Muscle layer of duodenum (tissue), 2 donors: ENCODE data around the gene EXOC4.
"Not testable (repeated sequence)": the region's sequence is repeated elsewhere in the genome, so short reads cannot be mapped to it uniquely, and the experiment has no call there.

ENCODE experiments used
- H3K27ac ChIP-seq: one replicate; pipeline ENCODE4 v1.7.0; 2013; ENCODE audit warnings: mild to moderate bottlenecking, low read length
- H3K27me3 ChIP-seq: one replicate; pipeline ENCODE4 v1.7.0; 2013; ENCODE audit warnings: low read depth, mild to moderate bottlenecking, control low read depth, low read length
- H3K36me3 ChIP-seq, 2 donors: one replicate each; pipeline ENCODE4 v1.7.0; 2013; ENCODE audit warnings: low read length in 2 of 2, control low read depth in 1 of 2, mild to moderate bottlenecking in 1 of 2; ENCODE audit not compliant: insufficient read depth in 2 of 2, control insufficient read depth in 1 of 2
- H3K4me1 ChIP-seq, 2 donors: one replicate each; pipeline ENCODE4 v1.7.0; 2013; ENCODE audit warnings: low read length in 2 of 2, mild to moderate bottlenecking in 2 of 2, control low read depth in 1 of 2, moderate library complexity in 1 of 2; ENCODE audit not compliant: insufficient read depth in 2 of 2, control insufficient read depth in 1 of 2
- H3K4me3 ChIP-seq, 2 donors: one replicate each; pipeline ENCODE4 v1.7.0; 2013; ENCODE audit warnings: low read length in 2 of 2, low read depth in 1 of 2, mild to moderate bottlenecking in 1 of 2
- H3K9me3 ChIP-seq, 2 donors: one replicate each; pipeline ENCODE4 v1.7.0; 2013; ENCODE audit warnings: low read length in 2 of 2, control low read depth in 1 of 2, mild to moderate bottlenecking in 1 of 2; ENCODE audit not compliant: control insufficient read depth in 1 of 2
- donor health status: healthy.

Gene EXOC4

GRCh38 chr7:133625046-133625445 lies 372.2 kb downstream of the EXOC4 start:
- H3K27ac ChIP-seq: no peak overlapping the region
- no peaks in the 10 kb centered on the region for H3K27me3 ChIP-seq
- no peak overlapping the region for H3K4me3 ChIP-seq
- no peaks in the 10 kb centered on the region for H3K9me3 ChIP-seq
- no peaks in the 10 kb centered on the region for H3K4me1 ChIP-seq
- H3K36me3 ChIP-seq: peaks cover 0 to 1% of the 10 kb centered on the region in 2 donors

- no peaks in the 10 kb centered on the region for H3K27me3 ChIP-seq
- H3K4me1 ChIP-seq: no peaks in the 10 kb centered on the region
- no peaks in the 10 kb centered on the region for H3K9me3 ChIP-seq
- peaks cover 0 to 15% of the 10 kb centered on the region in 2 donors for H3K36me3 ChIP-seq
- no peak overlapping the region for H3K27ac ChIP-seq
- no peak overlapping the region for H3K4me3 ChIP-seq
These were observed 376.8 kb downstream of the EXOC4 start for GRCh38 chr7:133629701-133630100.

- no peaks in the 10 kb centered on the region for H3K4me1 ChIP-seq
- H3K27me3 ChIP-seq: no peaks in the 10 kb centered on the region
- H3K4me3 ChIP-seq: no peak overlapping the region
- peaks cover 0 to 15% of the 10 kb centered on the region in 2 donors for H3K36me3 ChIP-seq
- H3K9me3 ChIP-seq: no peaks in the 10 kb centered on the region
- no peak overlapping the region for H3K27ac ChIP-seq
These were observed 380.2 kb downstream of the EXOC4 start for GRCh38 chr7:133633055-133633454.

- Histone ChIP-seq H3K27ac (no peak overlapping the region), H3K36me3 (peaks cover 0 to 8% of the 10 kb centered on the region in 2 donors), H3K4me3 (no peak overlapping the region), H3K4me1 (no peaks in the 10 kb centered on the region), H3K27me3 (no peaks in the 10 kb centered on the region), H3K9me3 (no peaks in the 10 kb centered on the region)
These were observed 382.7 kb downstream of the EXOC4 start for GRCh38 chr7:133635541-133635940.

GRCh38 chr7:133638857-133639256 lies 386.0 kb downstream of the EXOC4 start:
- Histone ChIP-seq H3K9me3 (peaks cover 0 to 4% of the 10 kb centered on the region in 2 donors), H3K4me3 (no peak overlapping the region)

GRCh38 chr7:133641436-133641835 lies 388.6 kb downstream of the EXOC4 start:
- H3K9me3 ChIP-seq: peaks cover 0 to 4% of the 10 kb centered on the region in 2 donors
- H3K27ac ChIP-seq: no peak overlapping the region
- H3K4me3 ChIP-seq: no peak overlapping the region
- peaks cover 0 to 2% of the 10 kb centered on the region in 2 donors for H3K4me1 ChIP-seq
- H3K36me3 ChIP-seq: no peaks in the 10 kb centered on the region
- H3K27me3 ChIP-seq: no peaks in the 10 kb centered on the region

More at GRCh38 chr7:133638857-133639256, 386.0 kb downstream of the EXOC4 start:
- Histone ChIP-seq H3K4me1 (no peaks in the 10 kb centered on the region), H3K27me3 (no peaks in the 10 kb centered on the region), H3K36me3 (no peaks in the 10 kb centered on the region), H3K27ac (no peak overlapping the region)

GRCh38 chr7:133642907-133643306 lies 390.0 kb downstream of the EXOC4 start:
- Histone ChIP-seq H3K36me3 (no peaks in the 10 kb centered on the region), H3K27ac (no peak overlapping the region), H3K27me3 (no peaks in the 10 kb centered on the region), H3K9me3 (peaks cover 0 to 4% of the 10 kb centered on the region in 2 donors), H3K4me1 (peaks cover 0 to 8% of the 10 kb centered on the region in 2 donors), H3K4me3 (no peak overlapping the region)

GRCh38 chr7:133643652-133644051 lies 390.8 kb downstream of the EXOC4 start:
- not testable (repeated sequence) for H3K4me3 ChIP-seq, H3K27ac ChIP-seq, H3K27me3 ChIP-seq, H3K36me3 ChIP-seq, H3K9me3 ChIP-seq
- H3K4me1 ChIP-seq: peaks cover 0 to 11% of the 10 kb centered on the region in 2 donors

- peaks cover 0 to 4% of the 10 kb centered on the region in 2 donors for H3K9me3 ChIP-seq
- no peak overlapping the region for H3K27ac ChIP-seq
- H3K4me3 ChIP-seq: no peak overlapping the region
- H3K27me3 ChIP-seq: no peaks in the 10 kb centered on the region
- no peaks in the 10 kb centered on the region for H3K36me3 ChIP-seq
- peaks cover 0 to 11% of the 10 kb centered on the region in 2 donors for H3K4me1 ChIP-seq
These were observed 393.1 kb downstream of the EXOC4 start for GRCh38 chr7:133645884-133646391.

- peaks cover 0 to 4% of the 10 kb centered on the region in 2 donors for H3K9me3 ChIP-seq
- peaks cover 0 to 11% of the 10 kb centered on the region in 2 donors for H3K4me1 ChIP-seq
- no peaks in the 10 kb centered on the region for H3K36me3 ChIP-seq
- no peak overlapping the region for H3K27ac ChIP-seq
- H3K4me3 ChIP-seq: no peak overlapping the region
- no peaks in the 10 kb centered on the region for H3K27me3 ChIP-seq
These were observed 393.8 kb downstream of the EXOC4 start for GRCh38 chr7:133646472-133647315.

GRCh38 chr7:133649593-133649992 lies 396.7 kb downstream of the EXOC4 start:
- Histone ChIP-seq H3K27me3 (no peaks in the 10 kb centered on the region), H3K4me1 (peaks cover 0 to 11% of the 10 kb centered on the region in 2 donors), H3K36me3 (no peaks in the 10 kb centered on the region), H3K27ac (no peak overlapping the region), H3K4me3 (no peak overlapping the region), H3K9me3 (no peaks in the 10 kb centered on the region)
